Measurements from ENCODE around the gene LIN28B.

GRCh38 chr6:105015482-105015881, 58.6 kb downstream of the LIN28B start:
- no peak for TF ChIP-seq CTCF (IDR thresholded peaks at IDR 0.05)
- no peak for TF ChIP-seq POLR2A (IDR thresholded peaks at IDR 0.05)
- TF ChIP-seq POLR2AphosphoS5 (IDR thresholded peaks at IDR 0.05), result no peak
- no peak for TF ChIP-seq EP300 (IDR thresholded peaks at IDR 0.05; ENCODE audit: low read depth)
